Astrocyte of the spinal cord (primary cell): Measurements from ENCODE around the gene FAM3D.

Experiments
- DNase-seq: peaks from one replicate; pipeline ENCODE4 v3.0.0; 2011; ENCODE audit warnings: low read depth, low spot score
- H3K4me3 ChIP-seq: 2 replicates; pipeline ENCODE4 v1.5.1; 2011; ENCODE audit warnings: low read depth, mild to moderate bottlenecking, low read length, moderate library complexity
- in situ Hi-C: cut with HindIII; loops from 2 replicates; pipeline ENCODE4 v1.10.0; 2017; ENCODE audit warnings: low sequenced_read_pairs
- TF ChIP-seq, protein P1 (sequence below): IDR thresholded peaks from 2 replicates; pipeline ENCODE4 v1.5.1; 2012; ENCODE audit warnings: low read depth, mild to moderate bottlenecking, low read length, inconsistent platforms

Gene FAM3D

DNA sequence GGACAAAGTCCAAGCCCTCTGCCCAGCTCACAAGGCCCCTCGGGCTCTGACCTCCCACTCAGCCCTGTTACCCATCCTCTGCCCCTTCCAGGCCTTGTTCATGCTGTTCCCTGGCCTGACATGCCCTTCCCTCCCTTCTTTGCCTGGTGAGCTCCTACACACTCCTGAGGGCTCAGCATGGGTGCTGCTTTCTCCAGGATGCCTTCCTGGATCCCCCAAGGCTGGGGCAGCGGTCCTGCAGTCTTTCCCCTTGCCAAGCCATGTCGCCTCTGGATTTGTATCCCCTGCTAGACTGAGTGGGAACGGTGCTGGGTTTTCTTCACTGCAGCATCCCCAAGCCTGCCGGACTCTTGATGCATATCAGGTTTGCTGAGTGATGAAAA, 35.9 kb downstream of the FAM3D start:
- TF ChIP-seq, protein P1, sequence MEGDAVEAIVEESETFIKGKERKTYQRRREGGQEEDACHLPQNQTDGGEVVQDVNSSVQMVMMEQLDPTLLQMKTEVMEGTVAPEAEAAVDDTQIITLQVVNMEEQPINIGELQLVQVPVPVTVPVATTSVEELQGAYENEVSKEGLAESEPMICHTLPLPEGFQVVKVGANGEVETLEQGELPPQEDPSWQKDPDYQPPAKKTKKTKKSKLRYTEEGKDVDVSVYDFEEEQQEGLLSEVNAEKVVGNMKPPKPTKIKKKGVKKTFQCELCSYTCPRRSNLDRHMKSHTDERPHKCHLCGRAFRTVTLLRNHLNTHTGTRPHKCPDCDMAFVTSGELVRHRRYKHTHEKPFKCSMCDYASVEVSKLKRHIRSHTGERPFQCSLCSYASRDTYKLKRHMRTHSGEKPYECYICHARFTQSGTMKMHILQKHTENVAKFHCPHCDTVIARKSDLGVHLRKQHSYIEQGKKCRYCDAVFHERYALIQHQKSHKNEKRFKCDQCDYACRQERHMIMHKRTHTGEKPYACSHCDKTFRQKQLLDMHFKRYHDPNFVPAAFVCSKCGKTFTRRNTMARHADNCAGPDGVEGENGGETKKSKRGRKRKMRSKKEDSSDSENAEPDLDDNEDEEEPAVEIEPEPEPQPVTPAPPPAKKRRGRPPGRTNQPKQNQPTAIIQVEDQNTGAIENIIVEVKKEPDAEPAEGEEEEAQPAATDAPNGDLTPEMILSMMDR, result no peak
- in situ Hi-C loops, result no loop called here
- no peak overlapping the region for H3K4me3 ChIP-seq
- no peak for DNase-seq

DNA sequence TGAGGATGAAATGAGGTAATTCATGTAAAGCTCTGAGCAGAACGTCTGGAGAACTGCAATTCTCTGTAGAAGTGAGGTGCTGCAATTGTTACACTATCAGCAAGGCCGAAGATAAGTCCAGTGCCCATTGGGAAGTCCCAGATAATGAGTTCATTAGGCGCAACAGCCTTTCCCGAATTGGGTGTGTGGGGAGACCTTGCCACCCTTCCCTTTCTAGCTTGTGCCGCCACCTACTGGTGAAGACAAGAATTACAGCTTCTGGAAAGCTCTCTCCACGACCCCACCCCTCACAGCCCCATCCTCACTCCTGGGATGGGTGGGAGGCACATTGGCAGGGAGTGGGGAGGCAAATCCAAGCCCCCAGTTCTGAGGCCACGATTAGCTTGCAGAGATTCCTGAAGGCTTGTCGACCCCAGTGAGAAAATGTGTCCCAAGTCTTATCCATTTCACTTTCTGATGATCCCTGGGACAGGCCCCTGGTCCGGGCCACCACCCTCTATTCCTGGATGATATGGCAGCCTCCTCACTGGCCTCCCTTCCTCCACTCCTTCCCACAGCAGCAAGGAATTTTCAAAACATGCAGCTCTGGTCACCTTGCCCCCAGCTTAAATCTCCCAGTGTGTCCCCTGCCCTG, 36.4 kb downstream of the FAM3D start:
- no peak overlapping the region for H3K4me3 ChIP-seq
- DNase-seq, result peak; percentile 45
- in situ Hi-C loops, result no loop called here
- TF ChIP-seq, protein P1, result peak; percentile 85

DNA sequence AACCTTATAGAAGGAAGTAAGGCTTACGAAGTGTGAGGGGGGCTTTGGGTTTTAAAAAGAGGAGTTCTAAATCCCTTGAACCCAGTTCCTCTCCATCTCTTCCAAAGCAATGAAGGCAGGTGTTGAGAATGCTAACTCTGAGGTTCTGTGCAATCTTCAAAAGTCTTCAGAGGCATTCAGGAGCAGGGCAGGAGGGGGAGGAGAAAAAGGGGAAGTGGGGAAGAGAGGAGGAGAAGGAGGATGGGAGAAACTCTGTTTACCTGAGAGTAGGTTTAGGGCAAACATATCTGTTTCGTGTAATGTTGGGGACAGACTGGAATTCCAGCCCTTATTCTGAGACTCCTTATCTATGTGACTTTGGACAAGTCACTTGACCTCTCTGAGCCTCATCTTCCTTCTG, 36.9 kb downstream of the FAM3D start:
- no peak overlapping the region for H3K4me3 ChIP-seq
- DNase-seq, result no peak
- in situ Hi-C loops, result no loop called here
- TF ChIP-seq, protein P1, result no peak

GRCh38 chr3:58628823-58629562, 37.6 kb downstream of the FAM3D start:
- TF ChIP-seq, protein P1, result no peak
- no peak overlapping the region for H3K4me3 ChIP-seq
- peak; percentile 92 for DNase-seq
- in situ Hi-C loops, result no loop called here

- DNase-seq, result no peak
- in situ Hi-C loops, result no loop called here
Measured at GRCh38 chr3:58627941-58628340, 38.6 kb downstream of the FAM3D start.

GRCh38 chr3:58627570-58627885, 39.0 kb downstream of the FAM3D start:
- no peak overlapping the region for H3K4me3 ChIP-seq
- TF ChIP-seq, protein P1, result no peak
- in situ Hi-C loops, result no loop called here
- peak; percentile 35 for DNase-seq

More at GRCh38 chr3:58627941-58628340, 38.6 kb downstream of the FAM3D start:
- TF ChIP-seq, protein P1, result no peak
- no peak overlapping the region for H3K4me3 ChIP-seq
